K562 (cell line): Measurements from ENCODE around the gene ILF2.

ENCODE experiments used
- AFF4 ChIP-seq: sonication (generic); formaldehyde crosslinking; IDR thresholded peaks from 2 replicates; pipeline ENCODE4 v1.8.0; 2023; ENCODE audit warnings: mild to moderate bottlenecking, missing genetic modification reagents
- ARID3A ChIP-seq: IDR thresholded peaks from 2 replicates; pipeline ENCODE4 v1.6.1; 2012; ENCODE audit warnings: low read depth, low read length, improper control_type of control experiment, borderline replicate concordance
- CEBPG ChIP-seq, 3 experiments: fragments of 200-800 bp in 1 of 3; sonication (Bioruptor generic) in 1 of 3; sonication (generic) in 1 of 3; formaldehyde crosslinking in 1 of 3; IDR thresholded peaks in 2 of 3; conservative IDR thresholded peaks in 1 of 3; 2 replicates each; pipeline versions ENCODE4 v1.6.1 to v1.8.0; 2016 to 2022; ENCODE audit warnings: missing compliant biosample characterization in 2 of 3, missing genetic modification characterization in 2 of 3, mild to moderate bottlenecking in 1 of 3, missing genetic modification reagents in 1 of 3
- EZH2 ChIP-seq: IDR thresholded peaks from 2 replicates; pipeline ENCODE4 v1.6.1; 2012; ENCODE audit warnings: low read depth, mild to moderate bottlenecking, inconsistent platforms, low read length, borderline replicate concordance
- MTA3 ChIP-seq: fragments of 450-650 bp; formaldehyde crosslinking; IDR thresholded peaks from 2 replicates; pipeline ENCODE4 v1.6.1; 2017; ENCODE audit warnings: mild to moderate bottlenecking, borderline replicate concordance
- PML ChIP-seq: IDR thresholded peaks from 2 replicates; pipeline ENCODE4 v1.6.1; 2012; ENCODE audit warnings: low read length, inconsistent platforms
- RAD21 ChIP-seq, 2 experiments: fragments of 250-450 bp in 1 of 2; fragments of 450-650 bp in 1 of 2; sonication (Bioruptor Pico) in 1 of 2; formaldehyde crosslinking in 1 of 2; IDR thresholded peaks in 1 of 2; conservative IDR thresholded peaks in 1 of 2; 2 replicates each; pipeline versions ENCODE4 v1.4.0 to v1.8.0; 2020 to 2022; ENCODE audit warnings: mild to moderate bottlenecking in 2 of 2, moderate library complexity in 1 of 2
- SRF ChIP-seq, 2 experiments: fragments of 250-450, 450-650 bp in 1 of 2; sonication (Bioruptor Pico) in 1 of 2; sonication (generic) in 1 of 2; formaldehyde crosslinking; IDR thresholded peaks; 2 replicates each; pipeline versions ENCODE4 v1.5.0 to v1.5.1; 2020 to 2022; ENCODE audit warnings: mild to moderate bottlenecking in 1 of 2, missing genetic modification reagents in 1 of 2
- TCF15 ChIP-seq: fragments of 250-450 bp; sonication (Bioruptor Pico); IDR thresholded peaks from 2 replicates; pipeline ENCODE4 v1.8.0; 2022; ENCODE audit warnings: moderate library complexity, mild to moderate bottlenecking, inconsistent platforms
- ZBTB2 ChIP-seq: fragments of 450-650 bp; IDR thresholded peaks from 2 replicates; pipeline ENCODE4 v1.6.1; 2016; ENCODE audit warnings: antibody characterized with exemption
- ZBTB26 ChIP-seq: fragments of 450-650 bp; formaldehyde crosslinking; IDR thresholded peaks from 2 replicates; pipeline ENCODE4 v1.4.0; 2022; ENCODE audit warnings: missing genetic modification characterization
- ZBTB33 ChIP-seq: sonication (generic); formaldehyde crosslinking; IDR thresholded peaks from 2 replicates; pipeline ENCODE4 v1.8.1; 2023; ENCODE audit warnings: mild to moderate bottlenecking, missing genetic modification reagents
- ZKSCAN1 ChIP-seq: fragments of 150-350 bp; IDR thresholded peaks from 2 replicates; pipeline ENCODE4 v1.6.1; 2016; ENCODE audit warnings: low read depth, low read length

- TF ChIP-seq ZBTB2 (no peak), TCF15 (CRISPR knock-in tag) (no peak), ZBTB26 (CRISPR knock-in tag) (no peak), RAD21 (CRISPR knock-in tag; conservative IDR thresholded peaks at IDR 0.05 in 1 of 2, IDR thresholded peaks at IDR 0.05 in 1 of 2) (no peak), SRF (CRISPR knock-in tag; IDR thresholded peaks at IDR 0.05) (no peak), MTA3 (no peak), ZBTB33 (CRISPR knock-in tag) (0 out of 2 replicates have a peak, but pooled peaks have one; percentile 9), AFF4 (no peak), EZH2 (no peak), CEBPG (CRISPR knock-in tag; IDR thresholded peaks at IDR 0.05) (no peak), CEBPG (tag; conservative IDR thresholded peaks at IDR 0.05 in 1 of 2, IDR thresholded peaks at IDR 0.05 in 1 of 2) (no peak), ZKSCAN1 (no peak), PML (no peak), ARID3A (no peak)
Measured at GRCh38 chr1:153669606-153670005, 1.2 kb downstream of the ILF2 start.
